ENCODE data around the gene VWDE. TPM values are rescaled to one million over a fixed set of nuclear protein-coding genes. Genes with fewer than 3 reads are reported as not detected.
"Not testable (repeated sequence)": the region's sequence is repeated elsewhere in the genome, so short reads cannot be mapped to it uniquely, and the experiment has no call there.

VWDE gene
- under 0.01 TPM in 1 of 2 replicates, not detected in the other for total RNA-seq (2012; rRNA removed)

DNA sequence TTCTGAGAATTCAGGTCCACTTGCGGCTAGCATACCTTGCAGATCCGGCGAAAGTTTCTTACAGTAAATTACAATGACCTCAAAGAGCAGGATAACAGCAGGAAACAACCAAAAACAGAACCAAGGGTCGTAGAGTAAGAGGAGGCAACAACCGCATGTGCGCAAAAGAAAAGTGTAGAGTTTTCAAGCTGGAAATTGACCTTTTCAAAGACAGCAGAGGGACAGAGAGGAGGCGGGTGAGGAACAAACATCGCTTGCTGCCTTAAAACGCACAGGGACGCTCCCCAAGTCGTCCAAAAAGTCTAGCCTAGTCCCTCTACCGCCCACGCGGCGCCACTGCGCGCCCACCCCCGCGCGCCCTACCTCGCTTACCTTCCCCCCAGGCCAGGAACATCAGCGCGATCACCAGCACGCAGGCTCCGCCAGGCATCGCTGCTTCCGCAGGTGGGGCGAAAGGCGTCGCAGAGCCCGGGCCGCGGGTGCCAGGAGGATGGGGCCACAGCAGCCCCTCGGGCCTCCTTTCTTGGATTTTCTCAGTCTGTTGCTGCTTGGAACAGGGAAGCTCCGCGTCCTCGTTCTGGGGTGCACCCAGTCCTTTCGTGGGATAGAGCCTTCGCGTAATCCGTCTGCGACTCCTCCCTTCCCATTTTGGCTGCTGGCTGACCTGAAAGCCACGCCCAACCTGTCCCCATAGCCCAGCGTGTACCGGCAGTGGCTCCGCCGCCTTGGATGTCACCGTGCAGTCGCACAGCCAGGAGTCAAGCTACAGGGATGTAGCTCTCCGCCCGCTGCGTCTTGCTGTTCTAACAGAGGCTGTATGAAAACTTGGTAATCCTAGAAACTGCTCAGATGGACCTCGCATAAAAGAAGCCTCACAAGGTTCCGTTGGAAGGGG, at the start of gene VWDE:
Gene VWDE, minus strand, starts transcription at position 579 of the 895 bp plus-strand sequence. Its CDS starts 149 bp downstream, at position 430.
- H3K4me1 ChIP-seq (ENCODE audit: control insufficient read depth, insufficient read depth, low read length): peaks cover 10% of the 10 kb centered on the region
- H3K9me3 ChIP-seq (replicated peaks; ENCODE audit: low read length): no peaks in the 10 kb centered on the region
- peak within 1 kb of the TSS; percentile 93 for H3K4me2 ChIP-seq (ENCODE audit: low read length)
- H3K4me3 ChIP-seq (ENCODE audit: low read length): peak within 1 kb of the TSS; percentile 73
- peak within 1 kb of the TSS; percentile 37 for H3K9ac ChIP-seq (ENCODE audit: low read depth, low read length)
- peaks cover 10% of the 10 kb centered on the region for H3K27me3 ChIP-seq (ENCODE audit: control insufficient read depth, insufficient read depth, low read length)
- H3K36me3 ChIP-seq (ENCODE audit: insufficient read depth, low read length): no peaks in the 10 kb centered on the region

DNA sequence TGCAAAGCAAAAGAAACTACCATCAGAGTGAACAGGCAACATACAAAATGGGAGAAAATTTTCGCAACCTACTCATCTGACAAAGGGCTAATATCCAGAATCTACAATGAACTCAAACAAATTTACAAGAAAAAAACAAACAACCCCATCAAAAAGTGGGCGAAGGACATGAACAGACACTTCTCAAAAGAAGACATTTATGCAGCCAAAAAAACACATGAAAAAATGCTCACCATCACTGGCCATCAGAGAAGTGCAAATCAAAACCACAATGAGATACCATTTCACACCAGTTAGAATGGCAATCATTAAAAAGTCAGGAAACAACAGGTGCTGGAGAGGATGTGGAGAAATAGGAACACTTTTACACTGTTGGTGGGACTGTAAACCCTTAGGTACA, 49.5 kb upstream of the VWDE start:
- H3K36me3 ChIP-seq (ENCODE audit: insufficient read depth, low read length); H3K4me2 ChIP-seq (ENCODE audit: low read length); H3K4me1 ChIP-seq (ENCODE audit: control insufficient read depth, insufficient read depth, low read length); H3K27me3 ChIP-seq (ENCODE audit: control insufficient read depth, insufficient read depth, low read length); H3K4me3 ChIP-seq (ENCODE audit: low read length); H3K9ac ChIP-seq (ENCODE audit: low read depth, low read length); H3K9me3 ChIP-seq (replicated peaks; ENCODE audit: low read length): not testable (repeated sequence)

- Histone ChIP-seq H3K36me3 (ENCODE audit: insufficient read depth, low read length) (no peaks in the 10 kb centered on the region), H3K4me3 (ENCODE audit: low read length) (no peak overlapping the region), H3K27me3 (ENCODE audit: control insufficient read depth, insufficient read depth, low read length) (no peaks in the 10 kb centered on the region), H3K9me3 (replicated peaks; ENCODE audit: low read length) (no peaks in the 10 kb centered on the region), H3K9ac (ENCODE audit: low read depth, low read length) (no peak overlapping the region), H3K4me1 (ENCODE audit: control insufficient read depth, insufficient read depth, low read length) (no peaks in the 10 kb centered on the region), H3K4me2 (ENCODE audit: low read length) (no peak overlapping the region)
These were observed 47.0 kb upstream of the VWDE start for GRCh38 chr7:12450615-12451014.

DNA sequence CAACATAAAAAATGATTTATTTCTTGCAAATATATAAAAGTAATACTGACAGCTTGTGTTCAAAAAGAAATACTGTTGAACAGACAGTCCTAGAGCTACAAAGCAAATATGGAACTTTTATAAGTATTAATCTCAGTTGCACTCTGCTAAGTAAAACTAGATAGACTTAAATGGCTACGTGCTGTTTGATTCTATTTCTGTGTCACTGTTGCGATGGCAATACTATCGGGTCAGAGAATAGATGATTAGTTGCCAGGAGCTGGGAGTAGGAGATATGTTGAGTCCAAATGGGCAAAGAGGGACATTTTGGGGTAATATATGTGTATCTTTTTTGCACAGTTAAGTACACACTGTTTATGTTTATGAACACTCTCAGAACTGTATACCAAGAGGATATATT, 41.1 kb upstream of the VWDE start:
- Histone ChIP-seq H3K36me3 (ENCODE audit: insufficient read depth, low read length) (no peaks in the 10 kb centered on the region), H3K9me3 (replicated peaks; ENCODE audit: low read length) (no peaks in the 10 kb centered on the region)

GRCh38 chr7:12440229-12440628, 36.6 kb upstream of the VWDE start:
- Histone ChIP-seq H3K27me3 (ENCODE audit: control insufficient read depth, insufficient read depth, low read length) (no peaks in the 10 kb centered on the region), H3K4me1 (ENCODE audit: control insufficient read depth, insufficient read depth, low read length) (peaks cover 12% of the 10 kb centered on the region), H3K4me3 (ENCODE audit: low read length) (no peak overlapping the region), H3K9me3 (replicated peaks; ENCODE audit: low read length) (no peaks in the 10 kb centered on the region), H3K36me3 (ENCODE audit: insufficient read depth, low read length) (no peaks in the 10 kb centered on the region), H3K9ac (ENCODE audit: low read depth, low read length) (no peak overlapping the region), H3K4me2 (ENCODE audit: low read length) (no peak overlapping the region)

More for the DNA sequence above, 41.1 kb upstream of the VWDE start:
- Histone ChIP-seq H3K4me3 (ENCODE audit: low read length) (no peak overlapping the region), H3K4me1 (ENCODE audit: control insufficient read depth, insufficient read depth, low read length) (no peaks in the 10 kb centered on the region), H3K9ac (ENCODE audit: low read depth, low read length) (no peak overlapping the region), H3K27me3 (ENCODE audit: control insufficient read depth, insufficient read depth, low read length) (no peaks in the 10 kb centered on the region), H3K4me2 (ENCODE audit: low read length) (no peak overlapping the region)

DNA sequence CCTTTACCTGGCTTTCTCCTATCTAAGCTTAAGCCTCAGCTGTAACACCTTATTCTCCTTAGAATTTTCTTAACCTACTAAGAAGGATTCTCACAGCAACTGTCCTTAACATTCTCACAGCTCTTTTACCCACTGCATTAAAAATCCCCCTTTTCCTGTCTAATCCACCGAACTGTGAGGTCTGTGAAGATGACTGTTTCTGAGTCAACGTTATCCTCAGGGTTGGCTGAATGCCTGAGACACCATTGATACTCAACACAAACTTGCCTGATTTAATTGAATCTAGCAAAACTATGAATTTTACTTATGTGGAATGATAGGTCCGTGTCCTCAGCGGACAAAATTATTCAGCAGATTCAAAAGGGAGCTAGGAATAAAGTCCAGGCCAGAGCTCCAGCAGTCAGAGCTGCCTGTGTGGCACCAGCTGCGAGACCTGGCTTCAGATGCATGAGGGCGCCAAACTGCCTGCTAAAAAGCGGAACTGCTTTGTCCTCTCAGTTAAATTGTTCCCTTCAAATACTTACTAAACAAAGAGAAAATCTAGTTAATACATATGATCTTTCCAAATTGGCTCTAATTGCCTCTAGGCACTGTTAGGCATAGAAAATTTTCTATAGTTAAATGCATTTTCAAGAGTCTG, 33.4 kb upstream of the VWDE start:
- H3K4me2 ChIP-seq (ENCODE audit: low read length): peak overlapping the region; percentile 64
- no peaks in the 10 kb centered on the region for H3K27me3 ChIP-seq (ENCODE audit: control insufficient read depth, insufficient read depth, low read length)
- no peak overlapping the region for H3K9ac ChIP-seq (ENCODE audit: low read depth, low read length)
- H3K4me1 ChIP-seq (ENCODE audit: control insufficient read depth, insufficient read depth, low read length): peaks cover 12% of the 10 kb centered on the region
- no peaks in the 10 kb centered on the region for H3K9me3 ChIP-seq (replicated peaks; ENCODE audit: low read length)
- H3K36me3 ChIP-seq (ENCODE audit: insufficient read depth, low read length): no peaks in the 10 kb centered on the region
- H3K4me3 ChIP-seq (ENCODE audit: low read length): no peak overlapping the region

DNA sequence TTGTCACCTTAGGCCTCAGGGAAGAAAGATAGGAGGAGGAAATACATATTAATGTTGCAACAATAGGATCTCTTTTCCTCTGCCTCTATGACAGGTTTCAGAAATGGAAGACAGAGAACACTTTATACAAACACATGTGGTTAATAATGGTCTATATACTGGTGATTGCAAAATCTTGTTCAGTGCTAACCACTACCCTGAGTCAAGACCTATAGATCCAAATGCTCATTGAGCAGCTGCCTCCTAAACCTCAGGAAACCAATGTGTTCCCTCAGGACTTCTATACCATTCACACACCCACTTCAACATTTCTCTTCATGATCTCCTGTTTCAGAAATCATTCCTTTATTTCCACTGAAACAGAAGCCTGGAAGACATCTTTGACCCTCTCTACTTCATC, 32.5 kb upstream of the VWDE start:
- no peaks in the 10 kb centered on the region for H3K27me3 ChIP-seq (ENCODE audit: control insufficient read depth, insufficient read depth, low read length)
- no peaks in the 10 kb centered on the region for H3K9me3 ChIP-seq (replicated peaks; ENCODE audit: low read length)
- no peak overlapping the region for H3K9ac ChIP-seq (ENCODE audit: low read depth, low read length)
- peaks cover 12% of the 10 kb centered on the region for H3K4me1 ChIP-seq (ENCODE audit: control insufficient read depth, insufficient read depth, low read length)
- no peak overlapping the region for H3K4me2 ChIP-seq (ENCODE audit: low read length)
- no peak overlapping the region for H3K4me3 ChIP-seq (ENCODE audit: low read length)
- H3K36me3 ChIP-seq (ENCODE audit: insufficient read depth, low read length): no peaks in the 10 kb centered on the region

DNA sequence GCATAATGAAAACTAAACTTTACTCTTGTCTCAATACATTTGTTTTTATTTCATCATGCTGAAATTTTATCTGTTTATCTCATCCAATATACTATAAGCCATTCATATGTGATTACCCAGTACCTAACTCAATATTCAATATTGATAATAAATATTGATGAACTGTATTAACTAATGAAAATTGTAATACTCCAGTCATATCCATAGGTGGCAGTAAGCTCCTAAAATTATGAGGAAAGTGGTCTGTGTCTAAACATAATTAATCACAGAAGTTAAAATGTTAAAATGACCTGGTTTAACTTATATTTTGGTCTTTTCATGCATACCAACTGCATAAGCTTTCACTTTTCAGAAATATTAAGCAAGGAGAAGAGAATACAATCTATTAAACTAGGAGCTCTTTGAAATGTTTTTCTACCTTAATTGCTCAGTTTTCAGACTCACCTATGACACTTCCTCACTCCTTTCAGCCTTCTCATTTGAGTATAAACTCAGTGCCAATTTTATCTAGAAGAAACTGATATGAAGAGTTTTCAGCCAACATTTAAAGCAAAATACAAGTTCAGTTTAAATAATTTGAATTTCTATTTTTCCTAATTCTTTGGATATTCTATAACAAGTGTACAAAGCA, 30.5 kb upstream of the VWDE start:
- Histone ChIP-seq H3K4me3 (ENCODE audit: low read length) (no peak overlapping the region), H3K27me3 (ENCODE audit: control insufficient read depth, insufficient read depth, low read length) (no peaks in the 10 kb centered on the region), H3K9ac (ENCODE audit: low read depth, low read length) (no peak overlapping the region), H3K9me3 (replicated peaks; ENCODE audit: low read length) (no peaks in the 10 kb centered on the region), H3K4me2 (ENCODE audit: low read length) (no peak overlapping the region), H3K4me1 (ENCODE audit: control insufficient read depth, insufficient read depth, low read length) (peaks cover 12% of the 10 kb centered on the region), H3K36me3 (ENCODE audit: insufficient read depth, low read length) (no peaks in the 10 kb centered on the region)

- H3K36me3 ChIP-seq (ENCODE audit: insufficient read depth, low read length): no peaks in the 10 kb centered on the region
- H3K9me3 ChIP-seq (replicated peaks; ENCODE audit: low read length): no peaks in the 10 kb centered on the region
- H3K4me3 ChIP-seq (ENCODE audit: low read length): no peak overlapping the region
- no peak overlapping the region for H3K4me2 ChIP-seq (ENCODE audit: low read length)
- no peaks in the 10 kb centered on the region for H3K27me3 ChIP-seq (ENCODE audit: control insufficient read depth, insufficient read depth, low read length)
- H3K4me1 ChIP-seq (ENCODE audit: control insufficient read depth, insufficient read depth, low read length): peaks cover 7% of the 10 kb centered on the region
- no peak overlapping the region for H3K9ac ChIP-seq (ENCODE audit: low read depth, low read length)
These were observed 28.4 kb upstream of the VWDE start for GRCh38 chr7:12431886-12432556.

- Histone ChIP-seq H3K4me3 (ENCODE audit: low read length) (no peak overlapping the region), H3K9ac (ENCODE audit: low read depth, low read length) (no peak overlapping the region), H3K4me1 (ENCODE audit: control insufficient read depth, insufficient read depth, low read length) (peaks cover 25% of the 10 kb centered on the region), H3K27me3 (ENCODE audit: control insufficient read depth, insufficient read depth, low read length) (no peaks in the 10 kb centered on the region), H3K9me3 (replicated peaks; ENCODE audit: low read length) (no peaks in the 10 kb centered on the region), H3K4me2 (ENCODE audit: low read length) (no peak overlapping the region), H3K36me3 (ENCODE audit: insufficient read depth, low read length) (no peaks in the 10 kb centered on the region)
These were observed 21.6 kb upstream of the VWDE start for GRCh38 chr7:12425311-12425710.
